Measurements from ENCODE around the gene ARF3. TPM values are rescaled to one million over a fixed set of nuclear protein-coding genes. Genes with fewer than 3 reads are reported as not detected.

The ARF3 gene
- total RNA-seq, 1 experiment from 2014 or later = 263 TPM

DNA sequence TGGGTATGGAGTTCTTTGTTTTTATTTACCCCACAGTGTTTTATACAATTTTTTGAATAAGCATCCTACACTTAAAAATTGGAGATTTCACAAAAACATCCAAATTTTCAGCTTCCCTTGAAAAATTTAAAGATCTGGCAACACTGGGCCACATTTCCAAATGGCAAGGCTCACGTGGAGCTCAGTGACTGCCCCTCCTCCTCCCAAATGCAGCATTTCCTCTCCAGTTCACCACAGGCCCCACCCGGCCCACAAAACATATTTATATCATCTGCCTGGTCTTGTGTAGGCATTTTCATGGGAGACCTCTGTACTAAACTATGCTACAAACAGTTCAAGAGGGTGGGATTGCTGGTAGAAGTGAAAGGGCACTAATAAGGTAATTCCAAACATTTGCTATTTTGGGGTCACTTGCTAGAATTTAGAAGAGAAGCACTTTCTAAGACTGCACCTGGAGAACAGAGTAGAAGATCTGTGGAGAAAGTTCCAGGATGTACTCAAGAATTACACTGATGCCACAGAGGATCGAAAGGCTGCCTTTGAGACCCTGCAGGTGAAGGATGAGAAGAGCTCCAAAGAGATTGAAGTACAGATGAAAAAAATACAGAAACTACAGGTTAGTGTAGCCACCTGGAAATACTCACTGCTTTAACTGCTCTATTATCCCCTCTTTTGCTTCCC is 39.3 kb downstream of the ARF3 start:
- no peak overlapping the region for H3K14ac ChIP-seq (ENCODE audit: insufficient read depth, low read length)
- no peak overlapping the region for H3K56ac ChIP-seq (ENCODE audit: insufficient read length, low read depth, low read length)
- DNase-seq = no peak
- no CpG with 5 or more reads among the region's 3 CpGs for WGBS (ENCODE audit: extremely low coverage, insufficient read length, low lambda C conversion rate)
- H3K23ac ChIP-seq (ENCODE audit: insufficient read length, low read depth, low read length) = no peak overlapping the region
- no peak overlapping the region for H2BK120ac ChIP-seq (ENCODE audit: low read depth, low read length, poor library complexity, severe bottlenecking)
- no peaks in the 10 kb centered on the region for H4K20me1 ChIP-seq (ENCODE audit: control insufficient read depth, insufficient read depth, insufficient read length)
- H3K4me1 ChIP-seq (ENCODE audit: insufficient read depth, low read length) = no peaks in the 10 kb centered on the region
- no peak overlapping the region for H3K4me2 ChIP-seq (ENCODE audit: insufficient read depth, insufficient read length, low read length)
- no peak overlapping the region for H4K91ac ChIP-seq (ENCODE audit: insufficient read length, low read depth, low read length)
- H3K79me2 ChIP-seq (ENCODE audit: insufficient read depth, low read length) = no peaks in the 10 kb centered on the region
- no peaks in the 10 kb centered on the region for H3K23me2 ChIP-seq (ENCODE audit: insufficient read length, low read depth, low read length, poor library complexity, severe bottlenecking)
- H3K4me1 Mint-ChIP-seq = 0 out of 4 replicates have a peak, but pooled peaks cover 0 to 3% of the 10 kb centered on the region in 2 experiments
- H3K79me1 ChIP-seq (ENCODE audit: insufficient read depth, low read depth, low read length, poor library complexity, severe bottlenecking) = no peaks in the 10 kb centered on the region
- H3K9ac ChIP-seq (ENCODE audit: extremely low read depth, insufficient read length, low read length) = no peak overlapping the region
- peaks cover 18 to 24% (median 20%) of the 10 kb centered on the region in 3 experiments; a peak in 6 of 7 replicates for H3K36me3 Mint-ChIP-seq (ENCODE audit: insufficient read depth in 1 of 3, low read depth in 3 of 3)
- H3K27ac Mint-ChIP-seq = no peak overlapping the region; a peak in 1 of 7 replicates
- H4K5ac ChIP-seq (ENCODE audit: insufficient read length, low read depth, low read length) = no peak overlapping the region
- no peaks in the 10 kb centered on the region for H3K27me3 ChIP-seq (ENCODE audit: insufficient read depth, low read length)
- no peak overlapping the region for H2AK5ac ChIP-seq (ENCODE audit: insufficient read length, low read length)
- no peak overlapping the region for H2BK20ac ChIP-seq (ENCODE audit: low read depth, low read length, poor library complexity, severe bottlenecking)
- no peak overlapping the region for H4K8ac ChIP-seq (replicated peaks; ENCODE audit: insufficient read length, low read depth, low read length)
- peaks cover 7% of the 10 kb centered on the region in 2 experiments; a peak in 2 of 5 replicates for H3K9me3 Mint-ChIP-seq
- no peaks in the 10 kb centered on the region for H3K9me3 ChIP-seq (ENCODE audit: control insufficient read depth, low read depth, low read length)
- no peak overlapping the region for H3K4ac ChIP-seq (ENCODE audit: low read depth, low read length)
- TF ChIP-seq, protein P1, sequence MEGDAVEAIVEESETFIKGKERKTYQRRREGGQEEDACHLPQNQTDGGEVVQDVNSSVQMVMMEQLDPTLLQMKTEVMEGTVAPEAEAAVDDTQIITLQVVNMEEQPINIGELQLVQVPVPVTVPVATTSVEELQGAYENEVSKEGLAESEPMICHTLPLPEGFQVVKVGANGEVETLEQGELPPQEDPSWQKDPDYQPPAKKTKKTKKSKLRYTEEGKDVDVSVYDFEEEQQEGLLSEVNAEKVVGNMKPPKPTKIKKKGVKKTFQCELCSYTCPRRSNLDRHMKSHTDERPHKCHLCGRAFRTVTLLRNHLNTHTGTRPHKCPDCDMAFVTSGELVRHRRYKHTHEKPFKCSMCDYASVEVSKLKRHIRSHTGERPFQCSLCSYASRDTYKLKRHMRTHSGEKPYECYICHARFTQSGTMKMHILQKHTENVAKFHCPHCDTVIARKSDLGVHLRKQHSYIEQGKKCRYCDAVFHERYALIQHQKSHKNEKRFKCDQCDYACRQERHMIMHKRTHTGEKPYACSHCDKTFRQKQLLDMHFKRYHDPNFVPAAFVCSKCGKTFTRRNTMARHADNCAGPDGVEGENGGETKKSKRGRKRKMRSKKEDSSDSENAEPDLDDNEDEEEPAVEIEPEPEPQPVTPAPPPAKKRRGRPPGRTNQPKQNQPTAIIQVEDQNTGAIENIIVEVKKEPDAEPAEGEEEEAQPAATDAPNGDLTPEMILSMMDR (conservative IDR thresholded peaks at IDR 0.05) = no peak
- H2BK5ac ChIP-seq (ENCODE audit: insufficient read length, low read length) = no peak overlapping the region
- H3K27me3 Mint-ChIP-seq (ENCODE audit: low read depth) = no peaks in the 10 kb centered on the region
- H3T11ph ChIP-seq (ENCODE audit: low read length) = no peak overlapping the region
- no peak overlapping the region for H2BK12ac ChIP-seq (ENCODE audit: insufficient read length, low read depth, low read length)
- no peak overlapping the region for H2BK15ac ChIP-seq (ENCODE audit: low read depth, low read length)
- no peak overlapping the region for H2AFZ ChIP-seq (ENCODE audit: low read length)
- H3K4me3 Mint-ChIP-seq = no peak overlapping the region
- no peak overlapping the region for H3K27ac ChIP-seq (ENCODE audit: insufficient read length, low read depth, low read length)
- H3K18ac ChIP-seq (ENCODE audit: insufficient read length, low read depth, low read length) = no peak overlapping the region
